Measurements from ENCODE around the gene AGO4. TPM values are rescaled to one million over a fixed set of nuclear protein-coding genes. Genes with fewer than 3 reads are reported as not detected.
"Not testable (repeated sequence)": the region's sequence is repeated elsewhere in the genome, so short reads cannot be mapped to it uniquely, and the experiment has no call there.

The AGO4 gene
- total RNA-seq, 1 donor from 2014 or later, result 14.0 TPM

GRCh38 chr1:35863881-35864625 lies 56.2 kb downstream of the AGO4 start:
- Histone ChIP-seq H3K27me3 (ENCODE audit: control insufficient read depth, insufficient read depth, low read length) (no peaks in the 10 kb centered on the region), H3K4me3 (ENCODE audit: low read depth, low read length) (no peak overlapping the region), H3K36me3 (ENCODE audit: control insufficient read depth, insufficient read depth, low read length) (no peaks in the 10 kb centered on the region)
- FAIRE-seq, result no peak
- DNase-seq (ENCODE audit: low read depth), result no peak
- TF ChIP-seq CTCF (IDR thresholded peaks at IDR 0.05; ENCODE audit: insufficient read depth, low read length, severe bottlenecking), result no peak

GRCh38 chr1:35864813-35865212 lies 57.0 kb downstream of the AGO4 start:
- Histone ChIP-seq H3K4me3 (ENCODE audit: low read depth, low read length) (no peak overlapping the region), H3K36me3 (ENCODE audit: control insufficient read depth, insufficient read depth, low read length) (no peaks in the 10 kb centered on the region), H3K27me3 (ENCODE audit: control insufficient read depth, insufficient read depth, low read length) (no peaks in the 10 kb centered on the region)
- DNase-seq (ENCODE audit: low read depth), result no peak
- FAIRE-seq, result no peak
- TF ChIP-seq CTCF (IDR thresholded peaks at IDR 0.05; ENCODE audit: insufficient read depth, low read length, severe bottlenecking), result no peak

- Histone ChIP-seq H3K27me3 (ENCODE audit: control insufficient read depth, insufficient read depth, low read length) (no peaks in the 10 kb centered on the region), H3K36me3 (ENCODE audit: control insufficient read depth, insufficient read depth, low read length) (no peaks in the 10 kb centered on the region), H3K4me3 (ENCODE audit: low read depth, low read length) (no peak overlapping the region)
- DNase-seq (ENCODE audit: low read depth) (no peak), FAIRE-seq (no peak)
- TF ChIP-seq CTCF (IDR thresholded peaks at IDR 0.05; ENCODE audit: insufficient read depth, low read length, severe bottlenecking), result no peak
Observed at GRCh38 chr1:35866991-35867390, 59.2 kb downstream of the AGO4 start.

- not testable (repeated sequence) for H3K27me3 ChIP-seq (ENCODE audit: control insufficient read depth, insufficient read depth, low read length); H3K36me3 ChIP-seq (ENCODE audit: control insufficient read depth, insufficient read depth, low read length); FAIRE-seq; DNase-seq (ENCODE audit: low read depth); H3K4me3 ChIP-seq (ENCODE audit: low read depth, low read length)
Observed at GRCh38 chr1:35869245-35869950, 61.6 kb downstream of the AGO4 start.

- no peak for TF ChIP-seq CTCF (IDR thresholded peaks at IDR 0.05; ENCODE audit: insufficient read depth, low read length, severe bottlenecking)
- FAIRE-seq, result no peak
Observed at GRCh38 chr1:35870651-35871309, 63.0 kb downstream of the AGO4 start.

GRCh38 chr1:35873243-35873750 lies 65.5 kb downstream of the AGO4 start:
- no peak for TF ChIP-seq CTCF (IDR thresholded peaks at IDR 0.05; ENCODE audit: insufficient read depth, low read length, severe bottlenecking)
- Histone ChIP-seq H3K36me3 (ENCODE audit: control insufficient read depth, insufficient read depth, low read length) (no peaks in the 10 kb centered on the region), H3K27me3 (ENCODE audit: control insufficient read depth, insufficient read depth, low read length) (no peaks in the 10 kb centered on the region), H3K4me3 (ENCODE audit: low read depth, low read length) (no peak overlapping the region)
- FAIRE-seq (no peak), DNase-seq (ENCODE audit: low read depth) (no peak)

More at GRCh38 chr1:35870651-35871309, 63.0 kb downstream of the AGO4 start:
- no peak for DNase-seq (ENCODE audit: low read depth)
- Histone ChIP-seq H3K4me3 (ENCODE audit: low read depth, low read length) (no peak overlapping the region), H3K36me3 (ENCODE audit: control insufficient read depth, insufficient read depth, low read length) (no peaks in the 10 kb centered on the region), H3K27me3 (ENCODE audit: control insufficient read depth, insufficient read depth, low read length) (no peaks in the 10 kb centered on the region)

GRCh38 chr1:35874115-35874514 lies 66.3 kb downstream of the AGO4 start:
- not testable (repeated sequence) for DNase-seq (ENCODE audit: low read depth); H3K4me3 ChIP-seq (ENCODE audit: low read depth, low read length); FAIRE-seq

More at GRCh38 chr1:35874115-35874514, 66.3 kb downstream of the AGO4 start:
- H3K36me3 ChIP-seq (ENCODE audit: control insufficient read depth, insufficient read depth, low read length); H3K27me3 ChIP-seq (ENCODE audit: control insufficient read depth, insufficient read depth, low read length): not testable (repeated sequence)
